ENCODE results near the gene ST8SIA4.
A peak's percentile ranks its signal among the peaks of the same experiment; 100 is the strongest.

Gene ST8SIA4

DNA sequence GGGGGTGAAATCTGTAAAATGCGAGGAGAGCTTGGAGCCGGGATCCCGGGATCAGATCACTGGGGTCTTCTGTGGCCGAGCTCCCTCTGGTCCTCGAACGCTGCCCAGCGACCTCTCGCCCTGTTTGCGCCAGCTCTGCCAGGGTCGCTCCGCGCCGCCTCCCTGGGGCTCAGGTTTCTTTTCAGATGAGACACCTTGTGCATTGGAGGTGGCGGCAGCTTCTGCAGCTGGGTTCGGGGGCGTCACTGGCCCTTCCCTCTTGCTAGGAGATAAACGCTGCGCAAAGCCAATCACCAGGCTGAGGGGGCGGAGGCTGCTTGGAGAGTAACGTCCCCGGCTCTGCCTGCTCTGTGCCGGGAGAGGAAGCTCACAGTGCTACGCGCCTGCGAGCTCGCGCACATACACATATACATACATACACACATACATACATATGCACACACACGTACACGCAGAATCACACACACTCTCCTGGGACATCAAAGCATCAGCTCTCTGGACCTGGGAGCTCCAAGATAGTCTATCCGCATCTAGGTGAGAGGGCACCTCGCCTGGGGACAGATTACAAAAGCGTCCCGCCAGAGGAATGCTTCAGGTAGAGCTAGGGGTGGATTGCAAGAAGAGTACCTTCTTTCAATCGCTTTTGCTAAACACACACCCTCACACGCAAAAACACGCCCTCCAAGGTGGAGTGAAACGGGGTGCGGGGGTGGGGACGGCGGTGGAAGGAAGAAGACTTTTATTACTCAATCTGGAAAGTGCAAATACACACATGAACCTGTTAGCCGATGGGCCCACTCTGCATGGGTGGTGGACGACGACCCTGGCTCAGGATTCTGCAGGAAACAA is at the start of gene ST8SIA4:
TSS of gene ST8SIA4 (minus strand) at position 244 of the 849 bp plus-strand sequence. CDS start 327 bp downstream, outside the sequence.
- peak; percentile 45 to 85 (median 74) for DNase-seq

GRCh38 chr5:100950985-100951384 is 47.9 kb upstream of the ST8SIA4 start:
- no peak for DNase-seq

DNA sequence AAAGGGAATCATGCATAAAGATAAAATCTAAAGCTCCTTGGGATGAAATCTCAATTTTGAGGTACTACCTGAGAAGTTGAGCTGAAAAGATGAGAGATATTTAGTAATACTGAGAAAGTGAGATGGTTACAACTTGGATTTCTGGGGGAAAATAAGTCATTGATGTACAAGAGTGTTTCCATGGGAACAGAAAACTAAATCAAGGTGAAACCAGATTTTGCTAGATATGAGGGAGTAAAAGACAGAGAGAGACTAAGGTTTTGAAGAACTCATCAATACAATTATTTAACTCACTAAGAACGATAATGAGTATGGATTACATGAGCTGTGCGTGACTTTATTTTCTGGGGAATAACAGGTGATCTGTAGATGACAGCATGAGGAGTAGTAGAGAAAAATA is 10.2 kb upstream of the ST8SIA4 start:
- DNase-seq, result no peak

GRCh38 chr5:100909034-100909433 is 6.0 kb upstream of the ST8SIA4 start:
- no peak for DNase-seq

DNA sequence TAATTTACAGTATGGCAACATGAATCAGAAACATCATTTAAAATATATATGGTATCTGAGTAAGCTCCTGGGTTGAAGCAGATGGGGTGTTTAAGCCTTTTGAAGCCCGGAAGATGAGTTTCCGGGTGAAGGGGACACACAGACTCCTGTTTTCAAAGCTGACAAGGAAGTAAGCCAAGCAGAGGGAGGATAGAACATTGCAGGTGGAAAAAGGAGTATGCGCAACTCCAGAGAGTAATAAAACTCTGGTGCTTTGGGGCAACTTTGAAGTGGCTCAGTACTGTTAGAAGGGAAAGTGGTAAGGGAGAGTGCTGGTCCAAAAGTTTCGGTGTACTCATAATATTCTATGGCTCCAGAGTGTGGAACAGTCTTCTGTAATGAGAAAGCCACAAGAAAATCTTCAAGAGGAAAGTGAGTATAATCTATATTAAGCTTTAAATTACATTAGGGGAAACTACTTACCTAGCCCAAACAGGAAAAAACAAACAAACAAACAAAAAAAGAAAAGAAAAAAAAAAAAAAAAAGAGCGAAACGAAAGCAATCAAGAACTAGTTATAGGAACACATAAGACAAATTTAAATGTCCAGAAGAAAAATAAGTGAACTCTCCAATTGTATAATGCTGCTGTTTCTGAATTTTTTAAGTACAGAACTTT is 2.3 kb upstream of the ST8SIA4 start:
- no peak for DNase-seq

DNA sequence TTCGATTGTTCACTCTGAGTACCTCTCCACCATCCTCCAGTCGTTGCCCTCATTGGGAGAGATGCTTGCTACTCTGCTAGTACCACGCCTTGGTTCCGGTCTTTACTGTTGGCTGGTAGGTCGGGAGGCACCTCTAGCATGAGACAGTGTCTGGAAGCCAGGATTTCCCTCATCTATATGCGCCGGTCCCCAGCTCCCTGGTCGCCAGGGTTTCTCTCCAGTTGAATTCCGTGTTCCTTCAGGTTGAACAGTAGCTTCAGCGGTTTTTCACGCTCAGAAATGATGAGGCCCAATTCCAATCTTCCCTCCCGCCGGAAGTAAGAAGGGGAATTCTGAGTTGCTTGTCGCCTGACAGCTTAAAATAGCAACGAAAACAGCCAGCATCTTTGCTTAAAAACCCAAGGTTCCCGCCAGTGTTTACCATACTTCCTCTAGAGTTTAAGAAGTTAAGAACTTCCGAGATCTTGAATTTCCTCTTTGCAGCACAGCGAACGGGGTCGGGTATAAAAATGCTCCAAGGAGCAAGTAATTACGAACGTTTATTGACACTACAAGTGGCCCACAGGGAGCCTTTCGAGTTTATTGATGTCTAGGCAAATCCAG is 1.3 kb upstream of the ST8SIA4 start:
- peak in 3 of 4 experiments; percentile 0 to 16 (median 13) for DNase-seq

DNA sequence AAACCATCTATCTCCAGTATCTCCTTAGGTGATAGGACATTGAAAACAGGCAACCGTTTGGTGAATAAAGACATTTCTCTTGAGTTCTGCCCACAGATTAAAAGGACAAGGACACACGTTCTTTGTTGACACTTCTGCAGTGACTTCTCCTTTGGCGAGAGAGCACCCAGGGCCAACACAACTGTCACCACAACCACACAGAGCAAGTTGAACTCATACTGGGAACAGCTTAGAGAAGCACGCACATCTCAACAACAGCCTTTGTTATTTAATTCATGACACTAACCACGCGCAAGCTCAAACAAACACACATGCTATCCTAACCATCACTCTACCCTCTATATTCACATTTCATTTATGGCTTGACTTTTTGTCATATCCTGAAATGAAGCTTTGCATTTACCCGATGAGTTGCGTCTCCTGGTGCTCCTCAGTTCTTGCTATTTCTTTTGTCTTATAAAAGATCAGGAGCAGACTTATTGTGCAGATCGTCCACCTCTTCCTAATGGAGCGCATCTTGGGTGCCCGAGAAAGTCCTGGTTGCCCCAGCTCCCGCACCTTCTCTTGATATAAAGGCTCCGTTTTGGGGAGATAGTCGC is 543 bp downstream of the ST8SIA4 start:
- DNase-seq, result peak in 3 of 4 experiments; percentile 0 to 30 (median 0)

DNA sequence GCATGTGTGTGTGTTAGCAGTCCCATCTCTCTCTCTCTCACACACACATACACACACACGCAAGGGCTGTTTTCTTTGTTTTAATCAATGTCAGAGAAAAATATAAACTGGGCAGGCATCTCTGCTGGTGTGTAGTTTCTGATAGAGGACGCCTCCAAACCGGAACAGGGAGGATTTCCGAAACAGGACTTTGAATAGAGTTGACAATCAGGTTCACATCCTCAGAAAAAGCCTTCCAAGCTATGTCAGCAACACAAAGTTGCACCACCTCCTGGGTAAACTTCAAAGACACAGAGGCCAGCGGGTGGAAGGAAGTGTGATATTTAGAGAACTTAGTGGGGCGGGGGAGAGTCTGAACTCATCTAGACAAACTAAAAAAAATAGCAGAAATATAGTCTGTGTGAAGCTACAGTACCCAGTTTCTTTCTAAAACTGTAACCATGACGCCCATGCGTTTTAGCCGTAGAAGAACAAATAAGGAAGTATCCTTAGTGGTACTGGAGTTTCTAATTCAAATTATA is 1.2 kb downstream of the ST8SIA4 start:
- peak in 3 of 4 experiments; percentile 3 to 31 (median 25) for DNase-seq

- peak; percentile 73 to 80 (median 74) for DNase-seq
These were observed 2.0 kb downstream of the ST8SIA4 start for GRCh38 chr5:100900796-100901781.

- DNase-seq, result peak in 2 of 4 experiments; percentile 13 to 80
These were observed 2.8 kb downstream of the ST8SIA4 start for GRCh38 chr5:100900142-100900795.

DNA sequence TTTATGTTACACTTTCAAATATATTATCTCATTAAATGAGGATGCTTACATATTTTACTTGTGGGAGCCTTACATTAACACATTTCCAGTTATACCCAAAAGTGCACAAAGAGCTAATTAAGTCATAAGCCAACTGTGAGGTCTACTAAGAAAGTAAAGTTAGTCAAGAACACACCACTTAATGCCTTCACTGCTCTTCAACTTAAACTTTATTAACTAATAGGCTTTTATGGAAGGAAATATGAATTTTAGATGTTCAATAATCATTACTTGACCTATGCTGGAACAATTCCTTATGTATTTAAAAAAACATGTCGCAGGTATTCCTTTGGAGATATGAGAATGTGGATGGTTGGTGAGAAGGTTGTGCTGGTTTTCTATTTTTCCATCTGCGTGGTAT is 3.4 kb downstream of the ST8SIA4 start:
- DNase-seq, result no peak

DNA sequence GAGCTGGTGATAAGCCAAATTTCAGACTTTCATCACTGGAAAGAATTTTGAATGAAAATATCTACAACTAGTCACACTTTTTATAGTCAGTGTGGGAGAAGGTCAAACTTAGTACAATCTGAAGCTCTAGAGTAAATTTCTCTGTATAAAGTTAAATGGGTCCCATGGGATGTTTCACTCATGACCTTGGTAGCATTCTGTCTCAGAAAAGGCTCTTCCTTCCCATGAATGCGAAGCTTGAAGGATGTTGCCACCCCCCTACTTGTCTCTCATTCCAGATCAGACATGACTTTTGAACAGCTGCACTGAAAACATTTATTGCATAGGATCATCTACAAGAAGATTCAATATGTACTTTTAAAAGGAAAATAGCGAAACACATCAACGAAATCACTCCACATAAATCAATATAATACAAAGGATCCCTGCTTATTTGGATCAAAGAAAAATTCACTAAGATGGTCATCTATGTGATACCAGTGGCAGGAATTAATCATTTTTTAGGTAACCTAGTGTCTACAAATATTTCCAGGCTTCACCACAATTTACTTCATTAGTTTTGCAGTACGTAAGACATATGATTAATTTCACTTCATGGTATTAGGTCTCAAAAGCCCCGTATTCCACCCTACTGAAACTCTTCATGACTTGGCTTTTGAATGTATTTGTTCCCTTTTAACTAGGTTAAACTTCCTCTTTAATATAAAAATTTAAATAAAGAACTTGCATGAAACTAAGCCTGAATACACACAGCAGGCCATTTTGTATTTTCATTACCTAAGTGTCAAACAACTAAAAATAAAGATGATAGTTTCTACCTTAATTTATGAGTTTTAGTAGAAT is 4.4 kb downstream of the ST8SIA4 start:
- DNase-seq, result no peak

- no peak for DNase-seq
These were observed 7.0 kb downstream of the ST8SIA4 start for GRCh38 chr5:100896054-100896453.

DNA sequence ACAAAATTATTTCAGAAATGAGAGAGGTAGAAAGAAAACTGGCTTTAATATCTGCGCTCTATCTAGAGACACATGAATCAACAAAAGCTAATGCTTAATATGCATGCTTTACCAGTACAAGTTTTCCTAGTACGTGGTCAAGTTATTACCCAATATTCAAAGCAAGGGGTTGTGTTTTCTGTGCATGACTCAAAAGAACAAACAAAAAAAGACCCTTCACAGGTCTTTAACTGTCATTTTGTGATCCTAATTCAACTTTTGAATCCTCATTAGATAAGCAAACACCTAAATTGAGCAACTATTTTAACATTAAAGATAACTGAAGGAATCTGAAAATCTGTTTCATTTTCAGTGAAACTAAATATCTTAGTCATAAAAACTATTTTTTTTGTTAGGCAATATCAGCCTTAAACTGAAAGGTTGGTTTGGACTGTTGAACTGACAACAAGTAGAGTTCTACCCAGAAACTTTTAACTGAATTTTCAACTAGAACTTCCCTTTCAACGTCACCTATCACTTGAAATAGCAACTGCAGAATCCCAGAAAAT is 12.5 kb downstream of the ST8SIA4 start:
- no peak for DNase-seq

GRCh38 chr5:100889896-100890295 is 13.2 kb downstream of the ST8SIA4 start:
- no peak for DNase-seq

DNA sequence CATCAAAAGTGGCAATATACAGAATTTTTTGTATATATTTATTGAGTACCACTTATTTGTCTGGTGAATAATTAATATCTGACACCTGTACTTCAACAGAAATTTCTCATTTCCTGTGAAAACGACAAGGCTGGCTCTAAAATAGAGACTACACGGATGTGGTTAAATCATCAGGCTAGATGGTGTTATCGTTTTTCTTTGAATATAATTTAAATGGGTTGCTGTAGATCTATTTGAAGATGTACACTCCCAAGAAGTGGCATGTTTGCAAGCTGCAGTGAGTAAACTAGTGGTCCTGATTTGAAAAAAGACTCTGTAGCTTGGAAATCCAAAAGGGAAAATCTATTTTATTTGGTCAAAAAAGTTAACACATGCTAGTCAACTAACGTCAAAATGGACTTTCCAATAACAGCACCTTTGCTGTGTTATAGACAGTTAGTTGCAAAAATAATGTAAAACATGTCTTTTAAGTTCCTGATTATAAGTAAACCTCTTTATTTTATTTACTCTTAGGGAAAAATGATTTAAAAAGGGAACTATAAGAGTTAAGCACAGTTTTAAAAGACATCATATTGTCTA is 13.8 kb downstream of the ST8SIA4 start:
- no peak for DNase-seq

DNA sequence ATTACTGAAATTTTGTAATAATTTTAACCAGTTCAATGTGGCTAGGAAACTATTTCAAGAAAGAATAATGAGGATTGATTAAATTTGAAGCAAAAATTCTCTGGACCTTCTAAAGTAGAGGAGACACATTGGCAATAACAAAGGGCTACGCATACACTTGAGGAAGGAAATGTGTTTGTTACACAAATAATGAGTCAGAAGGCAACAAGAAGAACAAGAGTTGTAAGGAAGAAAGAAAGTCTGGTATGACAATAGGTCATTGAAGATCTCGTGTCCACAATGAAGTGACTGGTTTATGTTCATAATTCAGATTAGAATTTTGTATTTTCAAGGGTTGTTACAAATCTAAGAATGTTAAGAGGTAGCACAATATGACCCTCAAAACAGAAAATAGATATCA is 25.8 kb downstream of the ST8SIA4 start:
- no peak for DNase-seq

DNA sequence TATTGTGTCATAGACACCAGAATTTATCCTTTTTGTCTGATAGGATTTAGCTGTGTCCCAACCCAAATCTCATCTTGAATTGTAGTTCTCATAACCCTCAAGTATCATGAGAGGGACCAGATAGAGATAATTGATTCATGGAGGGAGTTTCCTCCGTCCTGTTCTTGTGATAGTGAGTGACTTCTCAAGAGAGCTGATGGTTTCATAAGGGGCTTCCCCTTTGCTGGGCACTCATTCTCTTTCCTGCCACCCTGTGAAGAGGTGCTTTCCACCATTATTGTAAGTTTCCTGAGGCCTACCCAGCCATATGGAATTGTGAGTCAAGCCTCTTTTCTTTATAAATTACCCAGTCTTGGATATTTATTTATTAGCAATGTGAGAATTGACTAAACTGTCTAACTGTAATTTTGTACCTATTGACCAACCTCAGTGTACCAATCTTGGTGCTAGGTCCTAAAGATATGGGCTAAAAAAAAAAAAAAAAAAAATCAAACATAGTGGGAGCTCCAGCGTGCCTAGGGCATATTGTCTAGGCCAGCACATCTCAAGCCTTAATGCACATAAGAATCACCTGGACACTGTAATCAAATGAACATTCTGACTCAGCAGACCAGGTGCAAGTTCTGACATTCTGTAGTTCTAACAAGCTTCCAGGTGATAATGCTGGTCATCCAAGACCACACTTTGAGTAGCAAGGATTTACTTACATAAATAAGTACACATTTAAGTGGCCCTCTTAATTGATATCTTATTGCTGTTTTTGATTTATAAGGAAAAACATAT is 30.5 kb downstream of the ST8SIA4 start:
- no peak for DNase-seq

All from activated naive CD4-positive, alpha-beta T cell (primary cell).